IMR-90 (cell line): ENCODE results near the gene NRIP1. TPM values are rescaled to one million over a fixed set of nuclear protein-coding genes. Genes with fewer than 3 reads are reported as not detected.
A peak's percentile ranks its signal among the peaks of the same experiment; 100 is the strongest.

Source experiments
- ATAC-seq: fragments of 200-7000 bp; cut with Tn5 transposase; 2 replicates; pipeline ENCODE4 v1.9.1; 2020; ENCODE audit warnings: low read depth, mild to moderate bottlenecking, moderate library complexity
- BruUV-seq: library from RNA; stranded (reverse); fragments of 400-500 nt; replicated peaks from 2 replicates; lab custom pipeline; 2021; lab: Mats Ljungman, UMichigan
- CTCF ChIA-PET: fragments of 300-600 bp; formaldehyde crosslinking; extraction: SDS; loops from one replicate; lab custom pipeline; 2021; ENCODE audit warnings: antibody characterized with exemption; lab: Yijun Ruan, JAX
- POLR2A ChIA-PET: fragments of 300-600 bp; sonication (Branson Sonifier 250); formaldehyde crosslinking; loops from one replicate; lab custom pipeline; 2022; ENCODE audit warnings: antibody characterized with exemption; ENCODE audit not compliant: unreplicated experiment; lab: Charles Lee
- DNase-seq: peaks from one replicate; pipeline ENCODE4 v3.0.0; 2013
- H2AFZ ChIP-seq: replicated peaks from 2 replicates; pipeline ENCODE3; 2013; ENCODE audit warnings: low read length, mild to moderate bottlenecking; ENCODE audit not compliant: poor library complexity
- H2AK5ac ChIP-seq: 2 replicates; pipeline ENCODE4 v1.6.1; 2013; ENCODE audit warnings: low read depth, low read length, inconsistent platforms
- H2AK9ac ChIP-seq: replicated peaks from 2 replicates; pipeline ENCODE3; 2013; ENCODE audit warnings: mild to moderate bottlenecking, low read depth, low read length, moderate library complexity; ENCODE audit not compliant: poor library complexity
- H2BK120ac ChIP-seq: 2 replicates; pipeline ENCODE4 v1.6.1; 2013; ENCODE audit warnings: low read depth, low read length, inconsistent platforms
- H2BK15ac ChIP-seq: 3 replicates; pipeline ENCODE4 v1.6.1; 2013; ENCODE audit warnings: low read depth, low read length, inconsistent platforms
- H2BK20ac ChIP-seq: 2 replicates; pipeline ENCODE4 v1.6.1; 2013; ENCODE audit warnings: low read depth, mild to moderate bottlenecking, inconsistent platforms, low read length, moderate library complexity
- H2BK5ac ChIP-seq: 2 replicates; pipeline ENCODE4 v1.6.1; 2013; ENCODE audit warnings: mild to moderate bottlenecking, low read depth, low read length, inconsistent platforms; ENCODE audit not compliant: poor library complexity, severe bottlenecking
- H3K14ac ChIP-seq: replicated peaks from 2 replicates; pipeline ENCODE4 v1.6.1; 2013; ENCODE audit warnings: low read depth, low read length, inconsistent platforms
- H3K18ac ChIP-seq: 2 replicates; pipeline ENCODE4 v1.6.1; 2013; ENCODE audit warnings: low read depth, low read length, control low read depth
- H3K23ac ChIP-seq: 2 replicates; pipeline ENCODE4 v1.6.1; 2013; ENCODE audit warnings: low read depth, low read length, inconsistent platforms
- H3K27ac ChIP-seq: 2 replicates; pipeline ENCODE4 v1.5.1; 2013; ENCODE audit warnings: mild to moderate bottlenecking, control low read depth, low read length; ENCODE audit not compliant: insufficient read depth
- H3K27me3 ChIP-seq: 2 replicates; pipeline ENCODE4 v1.6.1; 2013; ENCODE audit warnings: low read length; ENCODE audit not compliant: control insufficient read depth, insufficient read depth
- H3K36me3 ChIP-seq: 2 replicates; pipeline ENCODE4 v1.6.1; 2013; ENCODE audit warnings: low read length, mixed read lengths; ENCODE audit not compliant: control insufficient read depth, insufficient read depth
- H3K4ac ChIP-seq: 2 replicates; pipeline ENCODE4 v1.6.1; 2013; ENCODE audit warnings: low read depth, low read length, inconsistent platforms
- H3K4me1 ChIP-seq: 2 replicates; pipeline ENCODE4 v1.6.1; 2013; ENCODE audit warnings: low read length, mixed read lengths; ENCODE audit not compliant: control insufficient read depth, insufficient read depth
- H3K4me2 ChIP-seq: 2 replicates; pipeline ENCODE4 v1.6.1; 2013; ENCODE audit warnings: low read depth, mild to moderate bottlenecking, control low read depth, low read length, moderate library complexity
- H3K4me3 ChIP-seq: 2 replicates; pipeline ENCODE4 v1.5.1; 2013; ENCODE audit warnings: low read depth, mild to moderate bottlenecking, control low read depth, low read length, moderate library complexity; ENCODE audit not compliant: insufficient read depth
- H3K56ac ChIP-seq: 2 replicates; pipeline ENCODE4 v1.6.1; 2013; ENCODE audit warnings: low read length, inconsistent platforms; ENCODE audit not compliant: insufficient read depth; ENCODE audit errors: extremely low read depth
- H3K79me1 ChIP-seq, 2 experiments: 2 replicates each; pipeline ENCODE4 v1.6.1; 2013; ENCODE audit warnings: low read length in 2 of 2, inconsistent platforms in 1 of 2, low read depth in 1 of 2
- H3K9ac ChIP-seq: 2 replicates; pipeline ENCODE4 v1.6.1; 2013; ENCODE audit warnings: low read depth, low read length, control low read depth
- H3K9me1 ChIP-seq: 2 replicates; pipeline ENCODE4 v1.6.1; 2013; ENCODE audit warnings: low read length, inconsistent platforms; ENCODE audit not compliant: insufficient read depth
- H3K9me3 ChIP-seq: 2 replicates; pipeline ENCODE4 v1.6.1; 2013; ENCODE audit warnings: low read length; ENCODE audit not compliant: control insufficient read depth, insufficient read depth
- H4K20me1 ChIP-seq: 2 replicates; pipeline ENCODE4 v1.6.1; 2013; ENCODE audit warnings: low read length, inconsistent platforms; ENCODE audit not compliant: insufficient read depth
- H4K5ac ChIP-seq: 2 replicates; pipeline ENCODE4 v1.6.1; 2013; ENCODE audit warnings: mild to moderate bottlenecking, low read depth, low read length, control low read depth
- H4K8ac ChIP-seq, 2 experiments: 2 replicates each; pipeline ENCODE4 v1.6.1; 2013; ENCODE audit warnings: low read depth in 2 of 2, low read length in 2 of 2, control low read depth in 1 of 2, inconsistent platforms in 1 of 2
- H4K91ac ChIP-seq: 2 replicates; pipeline ENCODE4 v1.6.1; 2013; ENCODE audit warnings: low read depth, low read length, inconsistent platforms; ENCODE audit not compliant: insufficient read depth
- BHLHE40 ChIP-seq: fragments of 150-350 bp; IDR thresholded peaks from 2 replicates; pipeline ENCODE4 v1.6.1; 2016; ENCODE audit warnings: mild to moderate bottlenecking, low read depth, low read length
- CEBPB ChIP-seq: IDR thresholded peaks from 2 replicates; pipeline ENCODE4 v1.6.1; 2012; ENCODE audit warnings: low read depth, low read length, improper control_type of control experiment
- FOS ChIP-seq: fragments of 150-350 bp; IDR thresholded peaks from 2 replicates; pipeline ENCODE4 v1.6.1; 2016; ENCODE audit warnings: low read depth, low read length
- RAD21 ChIP-seq: IDR thresholded peaks from 2 replicates; pipeline ENCODE4 v1.6.1; 2012; ENCODE audit warnings: low read length, improper control_type of control experiment
- RCOR1 ChIP-seq: IDR thresholded peaks from 2 replicates; pipeline ENCODE4 v1.6.1; 2012; ENCODE audit warnings: mild to moderate bottlenecking, low read length, improper control_type of control experiment; ENCODE audit not compliant: insufficient replicate concordance
- RFX5 ChIP-seq: IDR thresholded peaks from 2 replicates; pipeline ENCODE4 v1.8.0; 2012; ENCODE audit warnings: low read depth, mild to moderate bottlenecking, low read length, moderate library complexity
- WGBS, 2 experiments: methylation state at CpG; one replicate each; pipeline versions ENCODE4 v1.1.5 to v1.1.7; 2013; ENCODE audit warnings: missing lambda C conversion rate in 2 of 2; ENCODE audit not compliant: insufficient read length in 1 of 2; ENCODE audit errors: extremely low coverage in 2 of 2; 5-methylcytosine and 5-hydroxymethylcytosine counted together
- dilution Hi-C: fragments of 300-500 bp; cut with HindIII; formaldehyde crosslinking; loops from one replicate; pipeline ENCODE4 v1.14.3; 2018; ENCODE audit warnings: low sequenced_read_pairs; ENCODE audit not compliant: unreplicated experiment
- in situ Hi-C: fragments of 300-500 bp; cut with MboI; formaldehyde crosslinking; loops from 3 replicates; pipeline ENCODE4 v1.14.3; 2019; ENCODE audit warnings: low sequenced_read_pairs, inconsistent platforms, mixed read lengths
- intact Hi-C: fragments of 100-400 bp; cut with micrococcal nuclease; formaldehyde crosslinking; loops from 2 replicates; pipeline ENCODE4 v1.10.0; 2022
- polyA plus RNA-seq, 3 experiments: library from polyadenylated mRNA; depleted of rRNA; stranded (reverse); fragments of >200 nt; gene quantifications; 2 replicates each; pipeline ENCODE4 v1.2.3, GENCODE V29; 2012; ENCODE audit warnings: low replicate concordance in 1 of 3
- total RNA-seq: library from RNA; depleted of rRNA; stranded (reverse); fragments of >200 nt; gene quantifications from 2 replicates; pipeline ENCODE4 v1.2.3, GENCODE V29; 2012
- TF ChIP-seq, protein P1 (sequence below): fragments of 150-350 bp; IDR thresholded peaks from 2 replicates; pipeline ENCODE4 v1.6.1; 2017; ENCODE audit warnings: mild to moderate bottlenecking, antibody characterized with exemption, low read length, low read depth

NRIP1 gene
- total and polyA plus RNA-seq, 2 of the 4 experiments (the other 2 are of a cell fraction): 9.6 to 73.8 TPM

DNA sequence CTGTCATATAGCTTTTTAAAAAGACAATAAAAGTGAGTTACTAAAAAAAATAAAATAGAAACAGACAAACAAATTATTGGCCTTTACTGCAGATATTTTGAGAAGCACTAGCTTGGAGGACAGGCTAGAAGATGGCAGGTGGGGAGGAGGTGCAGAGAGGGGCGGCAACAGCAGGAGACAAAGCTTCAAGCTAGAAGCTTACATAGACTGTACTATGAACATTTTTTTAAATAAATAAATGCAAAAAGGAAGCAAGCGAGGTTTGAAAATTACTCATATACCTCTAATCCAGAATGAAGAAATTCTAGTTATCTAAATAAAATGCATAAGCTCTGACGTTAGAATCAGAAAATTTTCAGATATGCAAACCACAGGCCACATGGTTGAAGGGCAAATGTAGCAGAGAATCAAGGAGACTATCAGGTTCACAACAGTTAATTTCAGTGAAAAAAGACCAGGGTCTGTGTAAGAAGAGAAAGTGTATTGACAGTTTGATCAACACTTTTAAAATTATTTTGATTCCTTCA is 54.9 kb downstream of the NRIP1 start:
- in situ Hi-C loops (no loop called here), dilution Hi-C loops (no loop called here), intact Hi-C loops (loop anchor here (2.0 kb wide), 1 partner anchor 53 kb away; no protein-coding TSS in a partner anchor)
- no peaks in the 10 kb centered on the region for H4K20me1 ChIP-seq
- H3K4me3 ChIP-seq: no peak overlapping the region
- H3K18ac ChIP-seq: peak overlapping the region; percentile 51; the same call in 1 of the 2 replicates
- TF ChIP-seq BHLHE40 (no peak), CEBPB (peak; percentile 67), RCOR1 (no peak), RAD21 (peak; percentile 8; the same call in 1 of the 2 replicates), FOS (peak; percentile 12; the same call in 1 of the 2 replicates), RFX5 (no peak)
- TF ChIP-seq, protein P1, sequence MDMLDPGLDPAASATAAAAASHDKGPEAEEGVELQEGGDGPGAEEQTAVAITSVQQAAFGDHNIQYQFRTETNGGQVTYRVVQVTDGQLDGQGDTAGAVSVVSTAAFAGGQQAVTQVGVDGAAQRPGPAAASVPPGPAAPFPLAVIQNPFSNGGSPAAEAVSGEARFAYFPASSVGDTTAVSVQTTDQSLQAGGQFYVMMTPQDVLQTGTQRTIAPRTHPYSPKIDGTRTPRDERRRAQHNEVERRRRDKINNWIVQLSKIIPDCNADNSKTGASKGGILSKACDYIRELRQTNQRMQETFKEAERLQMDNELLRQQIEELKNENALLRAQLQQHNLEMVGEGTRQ: peak; percentile 62
- ChIA-PET POLR2A (interaction anchor here (1.0 kb wide), 1 partner anchor 141 kb away, joined by 3 read pairs; no protein-coding TSS in a partner anchor), CTCF (no interaction called here)
- H3K27ac ChIP-seq: peak overlapping the region; percentile 80
- H4K5ac ChIP-seq: no peak overlapping the region
- H4K8ac ChIP-seq: peak overlapping the region; percentile 34 to 82; a peak in 2 of 4 replicates
- H3K14ac ChIP-seq: no peak overlapping the region
- H2AK5ac ChIP-seq: no peak overlapping the region
- H3K56ac ChIP-seq: no peak overlapping the region; the same call in 1 of the 2 replicates
- ATAC-seq (peak; percentile 86), DNase-seq (peak; percentile 91)
- no peak overlapping the region for H4K91ac ChIP-seq
- H2AFZ ChIP-seq: no peak overlapping the region
- peak overlapping the region; percentile 58; the same call in 1 of the 2 replicates for H3K4me2 ChIP-seq
- no peaks in the 10 kb centered on the region for H3K9me3 ChIP-seq
- H2BK120ac ChIP-seq: peak overlapping the region; percentile 93; the same call in 1 of the 2 replicates
- no peak overlapping the region for H2BK15ac ChIP-seq
- no TSS peak for BruUV-seq
- no peaks in the 10 kb centered on the region for H3K9me1 ChIP-seq
- no peaks in the 10 kb centered on the region for H3K27me3 ChIP-seq
- no peak overlapping the region for H3K23ac ChIP-seq
- peak overlapping the region; percentile 56; the same call in 1 of the 2 replicates for H2BK20ac ChIP-seq
- H3K4me1 ChIP-seq: peaks cover 23% of the 10 kb centered on the region
- H3K36me3 ChIP-seq: peaks cover 4% of the 10 kb centered on the region; the same call in 1 of the 2 replicates
- no CpG with 5 or more reads among the region's 3 CpGs for WGBS, 2 experiments
- H3K4ac ChIP-seq: peak overlapping the region; percentile 96; the same call in 1 of the 2 replicates
- peaks cover 9 to 46% of the 10 kb centered on the region in 2 experiments; a peak in 3 of 4 replicates for H3K79me1 ChIP-seq
- H3K9ac ChIP-seq: no peak overlapping the region
- peak overlapping the region; percentile 99 for H2BK5ac ChIP-seq
- no peak overlapping the region for H2AK9ac ChIP-seq
